Body of pancreas (tissue), 4 donors: Measurements from ENCODE around the gene OPRL1. TPM values are rescaled to one million over a fixed set of nuclear protein-coding genes. Genes with fewer than 3 reads are reported as not detected.
A peak's percentile ranks its signal among the peaks of the same experiment; 100 is the strongest.

Experiments used
- ATAC-seq: fragments of 150-250 bp; one replicate; pipeline ENCODE4 v1.9.1; 2016
- DNase-seq, 4 donors: peaks; one replicate each; pipeline ENCODE4 v3.0.0-alpha.2; 2019
- H3K27ac ChIP-seq, 4 donors: fragments of 200-600 bp; sonication (generic); 1 replicate in 3 of 4; 2 replicates in 1 of 4; pipeline versions ENCODE4 v1.5.1 to v1.6.1; 2016 to 2019; ENCODE audit warnings: mild to moderate bottlenecking in 1 of 4, mixed read lengths in 1 of 4, moderate library complexity in 1 of 4
- H3K27me3 ChIP-seq, 2 donors: fragments of 200-600 bp; sonication (generic); one replicate each; pipeline ENCODE4 v1.6.0; 2016; ENCODE audit warnings: mild to moderate bottlenecking in 1 of 2
- H3K36me3 ChIP-seq, 2 donors: fragments of 200-600 bp; sonication (generic); replicated peaks in 1 of 2; 2 replicates each; pipeline ENCODE4 v1.5.1; 2016; ENCODE audit warnings: low read depth in 2 of 2; ENCODE audit not compliant: insufficient read depth in 1 of 2
- H3K4me1 ChIP-seq: fragments of 200-600 bp; sonication (generic); one replicate; pipeline ENCODE4 v1.6.0; 2016
- H3K4me3 ChIP-seq, 2 donors: fragments of 200-600 bp; sonication (generic); 1 replicate in 1 of 2; 2 replicates in 1 of 2; pipeline ENCODE4 v1.5.1; 2016 to 2019
- H3K9me3 ChIP-seq, 3 donors: fragments of 200-600 bp; sonication (generic); 1 replicate in 2 of 3; 2 replicates in 1 of 3; pipeline ENCODE4 v1.5.1; 2016
- CTCF ChIP-seq, 7 experiments: fragments of 450-650 bp in 4 of 7; fragments of 200-600 bp in 3 of 7; sonication (generic) in 3 of 7; IDR thresholded peaks; one replicate each; pipeline ENCODE4 v1.5.1; 2016 to 2019; ENCODE audit warnings: antibody characterized with exemption in 7 of 7
- POLR2A ChIP-seq, 3 donors: fragments of 450-650 bp; IDR thresholded peaks; one replicate each; pipeline ENCODE4 v1.6.1; 2016; ENCODE audit warnings: antibody characterized with exemption in 3 of 3, mild to moderate bottlenecking in 2 of 3
- WGBS, 2 donors: methylation state at CpG; one replicate each; pipeline ENCODE4 v1.1.5; 2017; 5-methylcytosine and 5-hydroxymethylcytosine counted together
- intact Hi-C: fragments of 100-400 bp; cut with DNase I; formaldehyde crosslinking; loops from one replicate; pipeline ENCODE4 v1.15.1; 2023
- total RNA-seq, 2 donors: library from RNA; depleted of rRNA; stranded (reverse); fragments of >200 nt; gene quantifications; one replicate each; pipeline ENCODE4 v1.1.0, GENCODE V29; 2016

Gene OPRL1
- total RNA-seq, 2 donors from 2014 or later = 1.0 to 2.6 TPM

- intact Hi-C loops = no loop called here
- no peak for ATAC-seq
- no peaks in the 10 kb centered on the region for H3K36me3 ChIP-seq
- no peak overlapping the region for H3K4me3 ChIP-seq
- peaks cover 0 to 6% of the 10 kb centered on the region in 2 donors for H3K27me3 ChIP-seq
- peaks cover 12% of the 10 kb centered on the region for H3K4me1 ChIP-seq
- WGBS, 2 donors = 58 to 63% methylated on average over 2 to 4 of the region's 4 CpGs
- H3K9me3 ChIP-seq = no peaks in the 10 kb centered on the region
- DNase-seq = no peak
- TF ChIP-seq CTCF (IDR thresholded peaks at IDR 0.05) = no peak
- no peak for TF ChIP-seq POLR2A (IDR thresholded peaks at IDR 0.05)
- no peak overlapping the region for H3K27ac ChIP-seq
Observed at GRCh38 chr20:64100566-64100888, 20.6 kb downstream of the OPRL1 start.

- DNase-seq = no peak
- H3K27me3 ChIP-seq = peaks cover 0 to 6% of the 10 kb centered on the region in 2 donors
Observed at GRCh38 chr20:64100946-64101688, 21.2 kb downstream of the OPRL1 start.

GRCh38 chr20:64101731-64102621 lies 22.1 kb downstream of the OPRL1 start:
- Histone ChIP-seq H3K36me3 (no peaks in the 10 kb centered on the region), H3K4me1 (peaks cover 12% of the 10 kb centered on the region), H3K9me3 (no peaks in the 10 kb centered on the region), H3K27me3 (peaks cover 0 to 6% of the 10 kb centered on the region in 2 donors), H3K4me3 (peak overlapping the region in 1 of 2 donors; percentile 21), H3K27ac (no peak overlapping the region)
- peak; percentile 44 to 68 (median 63) for TF ChIP-seq CTCF (IDR thresholded peaks at IDR 0.05)
- no peak for TF ChIP-seq POLR2A (IDR thresholded peaks at IDR 0.05)
- WGBS, 2 donors = 6% methylated on average over 52 of the region's 64 CpGs; no CpG with 5 or more reads in 1 of the 2 donors
- DNase-seq (peak; percentile 35 to 65 (median 50)), ATAC-seq (peak; percentile 47)
- intact Hi-C loops = no loop called here

More at GRCh38 chr20:64100946-64101688, 21.2 kb downstream of the OPRL1 start:
- 66 to 69% methylated on average over 8 to 9 of the region's 9 CpGs for WGBS, 2 donors
- ATAC-seq = no peak
- no peaks in the 10 kb centered on the region for H3K9me3 ChIP-seq
- no peak for TF ChIP-seq POLR2A (IDR thresholded peaks at IDR 0.05)
- no peak for TF ChIP-seq CTCF (IDR thresholded peaks at IDR 0.05)
- H3K4me1 ChIP-seq = peaks cover 12% of the 10 kb centered on the region
- H3K36me3 ChIP-seq = no peaks in the 10 kb centered on the region
- intact Hi-C loops = no loop called here
- no peak overlapping the region for H3K27ac ChIP-seq
- H3K4me3 ChIP-seq = no peak overlapping the region

GRCh38 chr20:64102647-64103354 lies 22.9 kb downstream of the OPRL1 start:
- Histone ChIP-seq H3K4me3 (no peak overlapping the region), H3K4me1 (peaks cover 12% of the 10 kb centered on the region), H3K27ac (no peak overlapping the region), H3K9me3 (no peaks in the 10 kb centered on the region), H3K27me3 (peaks cover 0 to 6% of the 10 kb centered on the region in 2 donors), H3K36me3 (no peaks in the 10 kb centered on the region)
- intact Hi-C loops = no loop called here
- no peak for TF ChIP-seq CTCF (IDR thresholded peaks at IDR 0.05)
- DNase-seq = peak in 2 of 4 donors; percentile 22 to 29
- 19 to 76% methylated on average over 4 to 30 of the region's 30 CpGs for WGBS, 2 donors
- ATAC-seq = peak; percentile 17
